ENCODE data around the gene GALNT2.

- TF ChIP-seq POLR2A (IDR thresholded peaks at IDR 0.05), result no peak
- TF ChIP-seq, protein P1, sequence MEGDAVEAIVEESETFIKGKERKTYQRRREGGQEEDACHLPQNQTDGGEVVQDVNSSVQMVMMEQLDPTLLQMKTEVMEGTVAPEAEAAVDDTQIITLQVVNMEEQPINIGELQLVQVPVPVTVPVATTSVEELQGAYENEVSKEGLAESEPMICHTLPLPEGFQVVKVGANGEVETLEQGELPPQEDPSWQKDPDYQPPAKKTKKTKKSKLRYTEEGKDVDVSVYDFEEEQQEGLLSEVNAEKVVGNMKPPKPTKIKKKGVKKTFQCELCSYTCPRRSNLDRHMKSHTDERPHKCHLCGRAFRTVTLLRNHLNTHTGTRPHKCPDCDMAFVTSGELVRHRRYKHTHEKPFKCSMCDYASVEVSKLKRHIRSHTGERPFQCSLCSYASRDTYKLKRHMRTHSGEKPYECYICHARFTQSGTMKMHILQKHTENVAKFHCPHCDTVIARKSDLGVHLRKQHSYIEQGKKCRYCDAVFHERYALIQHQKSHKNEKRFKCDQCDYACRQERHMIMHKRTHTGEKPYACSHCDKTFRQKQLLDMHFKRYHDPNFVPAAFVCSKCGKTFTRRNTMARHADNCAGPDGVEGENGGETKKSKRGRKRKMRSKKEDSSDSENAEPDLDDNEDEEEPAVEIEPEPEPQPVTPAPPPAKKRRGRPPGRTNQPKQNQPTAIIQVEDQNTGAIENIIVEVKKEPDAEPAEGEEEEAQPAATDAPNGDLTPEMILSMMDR (IDR thresholded peaks at IDR 0.05), result no peak
These were observed 176.7 kb downstream of the GALNT2 start for GRCh38 chr1:230243583-230244353.

All from adrenal gland (tissue), 5 donors.